Bone marrow (tissue), 2 donors: Measurements from ENCODE around the gene TMEM119.
"Not testable (repeated sequence)": the region's sequence is repeated elsewhere in the genome, so short reads cannot be mapped to it uniquely, and the experiment has no call there.

Experiments used
- DNase-seq, 2 donors: peaks; one replicate each; lab custom pipeline; 2025; lab: John Stamatoyannopoulos, UW

TMEM119 gene

DNA sequence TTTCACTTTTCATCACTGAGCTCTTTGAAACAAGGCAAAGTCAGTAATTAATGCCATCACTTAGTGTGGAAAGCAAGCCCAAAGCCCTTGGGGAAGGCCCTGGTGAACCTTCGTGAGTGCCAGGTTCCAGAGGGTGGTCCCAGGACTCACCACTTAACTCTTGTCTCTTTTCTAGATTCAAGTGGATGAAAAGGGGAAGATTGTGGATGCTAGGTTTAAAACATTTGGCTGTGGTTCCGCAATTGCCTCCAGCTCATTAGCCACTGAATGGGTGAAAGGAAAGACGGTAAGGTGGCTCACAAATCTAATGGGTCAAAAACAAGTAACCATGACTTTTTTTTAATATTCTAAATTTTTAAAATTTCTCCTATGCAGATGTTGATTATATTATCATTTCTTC lies 32.7 kb downstream of the TMEM119 start:
- no peak for DNase-seq

DNA sequence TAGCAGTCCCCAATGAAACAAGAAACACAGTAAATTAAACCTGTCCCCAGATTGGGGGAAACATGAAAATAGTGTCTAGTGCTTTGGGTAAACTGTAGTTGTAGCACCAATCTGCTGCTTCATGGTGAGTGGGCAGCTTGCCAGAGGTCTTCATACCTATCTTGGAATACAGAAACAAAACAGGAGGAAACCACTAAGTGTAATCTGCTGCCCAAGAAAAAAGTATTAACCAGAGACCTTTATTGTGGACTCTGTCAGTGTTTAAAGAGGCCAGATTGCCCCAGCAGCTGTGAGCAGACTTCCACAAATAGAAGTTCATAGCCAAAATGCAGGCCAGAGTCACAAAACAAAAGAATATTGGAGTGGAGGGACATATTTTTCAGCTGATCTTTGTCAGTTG lies 33.2 kb downstream of the TMEM119 start:
- no peak for DNase-seq

DNA sequence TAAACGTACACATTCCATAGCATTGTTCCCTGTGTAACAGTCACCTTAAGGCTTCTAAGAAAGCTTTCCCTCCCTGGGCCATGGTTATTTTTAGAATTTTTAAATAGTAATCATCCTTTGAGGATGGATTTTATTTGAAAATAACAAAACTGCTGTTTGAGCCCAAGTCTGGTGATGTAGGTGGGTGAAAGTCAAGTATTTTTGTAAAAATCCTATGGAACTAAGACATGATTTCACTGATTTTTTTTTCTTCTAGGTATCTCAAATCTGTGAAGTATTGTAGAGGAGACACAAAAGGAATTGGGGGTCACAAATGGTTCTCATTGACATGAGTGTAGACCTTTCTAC lies 34.1 kb downstream of the TMEM119 start:
- DNase-seq, result no peak

DNA sequence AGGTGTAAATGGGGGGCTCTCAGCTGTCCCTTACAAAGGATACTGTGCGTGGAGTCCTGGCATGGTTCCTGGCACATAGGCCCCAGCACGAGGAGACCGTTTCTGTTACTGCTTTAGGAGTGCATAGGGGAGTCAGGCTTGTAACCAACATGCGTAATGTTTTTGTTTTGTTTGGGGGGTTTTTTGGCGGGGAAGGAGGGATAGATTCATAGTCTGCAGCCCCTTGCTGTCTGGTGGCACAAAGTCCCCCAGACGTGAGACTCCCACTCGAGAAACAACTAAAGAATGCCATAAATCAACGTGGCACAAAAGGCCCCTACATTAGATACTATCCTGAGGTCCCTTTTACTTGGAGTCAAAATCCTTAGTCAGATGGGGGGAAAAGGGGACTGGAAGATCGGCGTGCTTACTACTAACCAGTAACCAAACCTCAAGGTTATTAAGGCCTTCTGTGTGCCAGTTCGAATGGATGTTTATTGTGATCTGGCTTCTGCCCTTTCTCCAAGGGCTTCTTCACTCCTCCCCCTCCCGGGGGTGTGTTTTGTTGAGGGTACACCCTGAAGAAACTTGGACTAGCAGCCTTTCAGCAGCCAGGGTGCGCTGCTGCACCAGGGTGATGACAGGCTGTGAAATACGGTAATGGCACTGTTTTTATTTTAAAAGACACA lies 34.6 kb downstream of the TMEM119 start:
- DNase-seq, result peak; percentile 31 to 74

DNA sequence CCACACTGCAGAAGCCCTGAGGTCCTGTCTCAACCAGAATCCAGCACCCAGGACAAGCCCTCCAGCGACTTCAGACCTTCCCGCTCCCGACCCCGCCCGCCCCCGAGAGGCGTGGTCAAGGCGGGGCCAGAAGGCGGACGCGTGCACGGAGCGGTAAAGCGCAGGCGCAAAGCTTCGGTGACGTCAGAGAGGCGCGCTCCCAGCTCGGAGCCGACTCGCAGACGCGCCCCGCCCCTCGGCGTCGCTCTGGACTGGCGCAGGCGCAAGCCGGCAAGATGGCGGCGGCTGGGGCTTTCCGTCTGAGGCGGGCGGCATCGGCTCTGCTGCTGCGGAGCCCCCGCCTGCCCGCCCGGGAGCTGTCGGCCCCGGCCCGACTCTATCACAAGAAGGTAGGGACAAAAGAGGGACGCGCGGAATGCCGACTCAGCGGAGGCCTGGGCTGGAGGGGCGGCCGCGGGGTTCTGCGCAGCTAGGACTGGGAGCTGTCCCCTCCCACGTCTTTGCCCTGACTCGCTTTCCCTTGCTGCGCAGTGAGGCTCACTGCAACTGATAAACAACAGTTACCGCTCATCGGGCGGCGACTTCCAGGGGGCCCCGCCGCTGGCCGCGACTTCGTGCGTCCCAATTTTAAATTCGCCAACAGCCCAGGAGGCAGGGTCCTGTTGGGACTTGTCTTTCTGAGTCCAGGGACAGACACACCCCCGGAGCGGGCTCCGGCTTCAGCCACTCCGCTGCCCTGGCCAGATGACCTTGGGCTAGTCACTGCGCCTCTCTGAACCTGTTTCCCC lies 35.3 kb downstream of the TMEM119 start, which contains the start of gene ISCU:
Gene ISCU, plus strand, starts transcription at position 249 of the 788 bp plus-strand sequence. Its CDS starts 27 bp downstream, at position 276.
- DNase-seq, result peak; percentile 90 to 95

- DNase-seq, result no peak
Observed at GRCh38 chr12:108561852-108562347, 36.0 kb downstream of the TMEM119 start.

GRCh38 chr12:108560752-108561719 lies 36.8 kb downstream of the TMEM119 start, which contains the start of gene SART3:
SART3 (minus strand) TSS chr12:108561173; CDS start chr12:108561154, 19 bp downstream.
- peak; percentile 67 to 94 for DNase-seq

- no peak for DNase-seq
Observed at GRCh38 chr12:108560321-108560721, 37.6 kb downstream of the TMEM119 start.

DNA sequence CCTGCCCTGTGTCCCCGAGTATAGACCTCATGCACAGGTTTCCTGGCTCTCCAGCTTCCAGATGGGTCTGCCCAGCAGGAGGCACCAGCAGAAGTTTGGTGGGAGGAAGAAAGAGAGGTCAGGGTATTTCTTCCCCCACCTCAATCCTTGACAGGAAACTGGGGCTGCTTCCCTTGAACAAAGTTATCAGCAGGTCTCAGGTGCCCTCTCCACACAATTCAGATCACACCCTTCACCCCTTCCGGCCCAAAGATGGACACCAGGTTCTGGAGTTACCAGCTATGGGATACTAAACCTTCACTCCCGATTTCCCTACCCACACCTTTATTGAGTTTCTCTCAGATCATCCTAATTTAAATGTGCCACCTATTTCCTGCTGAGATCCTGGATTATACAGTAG lies 38.1 kb downstream of the TMEM119 start:
- DNase-seq, result no peak

- no peak for DNase-seq
Observed at GRCh38 chr12:108559007-108559655, 38.8 kb downstream of the TMEM119 start.

DNA sequence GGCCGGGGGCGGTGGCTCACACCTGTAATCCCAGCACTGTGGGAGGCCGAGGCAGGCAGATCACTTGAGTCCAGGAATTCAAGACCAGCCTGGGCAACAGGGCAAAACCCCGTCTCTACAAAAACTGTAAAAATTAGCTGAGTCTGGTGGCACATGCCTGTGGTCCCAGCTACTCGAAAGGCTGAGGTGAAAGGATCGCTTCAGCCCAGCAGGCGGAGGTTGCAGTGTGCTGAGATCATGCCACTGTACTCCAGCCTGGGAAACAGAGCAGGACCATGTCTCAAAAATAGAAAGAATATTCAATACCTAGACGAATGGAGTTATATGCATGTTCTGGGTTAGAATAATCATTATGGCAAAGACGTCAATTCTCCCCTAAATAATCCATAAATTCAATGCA lies 42.5 kb downstream of the TMEM119 start:
- DNase-seq, result not testable (repeated sequence)

GRCh38 chr12:108553799-108554198 lies 44.1 kb downstream of the TMEM119 start:
- DNase-seq, result no peak

- DNase-seq, result no peak
Observed at GRCh38 chr12:108551535-108551934, 46.3 kb downstream of the TMEM119 start.

DNA sequence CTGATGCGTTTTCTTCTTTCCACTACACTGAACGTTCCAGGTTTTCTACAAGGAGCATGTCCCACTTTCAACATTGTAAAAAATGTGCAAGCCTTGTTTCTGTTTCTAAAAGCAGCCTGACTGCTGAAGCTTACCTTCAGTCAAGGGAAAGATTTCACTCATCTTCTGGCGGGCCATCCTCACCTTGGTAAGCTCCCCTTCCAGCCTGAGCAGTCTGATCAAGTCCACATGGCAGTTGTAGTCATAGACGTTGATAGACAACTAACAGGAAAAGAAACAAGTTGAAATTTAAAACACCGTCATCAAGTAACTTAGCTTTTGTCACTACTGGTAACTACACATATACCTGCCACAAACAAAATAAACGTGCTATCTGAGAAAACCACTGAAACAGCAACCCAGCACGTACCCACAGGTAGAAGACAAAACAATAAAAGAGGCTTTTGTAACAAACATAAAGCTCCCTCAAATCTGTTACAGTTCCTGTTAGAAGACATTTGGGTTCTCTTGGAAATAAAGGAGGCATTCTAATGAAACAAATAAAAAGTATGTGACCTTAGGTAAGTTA lies 48.8 kb downstream of the TMEM119 start:
- DNase-seq, result no peak

- DNase-seq, result no peak
Observed at GRCh38 chr12:108547686-108548085, 50.2 kb downstream of the TMEM119 start.

DNA sequence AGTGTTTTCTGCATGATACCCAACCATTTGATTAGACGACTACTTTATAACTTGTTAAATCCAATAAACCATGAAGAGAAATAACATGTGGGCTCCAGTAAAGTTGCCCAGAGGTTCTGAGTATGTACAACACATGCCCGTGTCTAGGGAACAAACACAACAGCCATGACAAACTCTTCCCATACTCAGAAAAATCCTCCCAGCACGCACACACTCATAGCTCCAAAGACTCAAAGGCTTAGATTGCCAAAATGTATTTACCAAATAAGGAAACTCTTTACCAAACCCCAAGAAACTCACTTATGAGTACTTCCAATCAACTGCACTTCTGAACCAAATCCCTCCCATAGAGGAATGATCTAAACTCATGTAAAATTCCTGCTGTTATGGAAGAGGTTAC lies 54.2 kb downstream of the TMEM119 start:
- DNase-seq, result no peak

- no peak for DNase-seq
Observed at GRCh38 chr12:108542320-108542719, 55.6 kb downstream of the TMEM119 start.
